ENCODE data around the gene BCL2L11.

BCL2L11 gene

DNA sequence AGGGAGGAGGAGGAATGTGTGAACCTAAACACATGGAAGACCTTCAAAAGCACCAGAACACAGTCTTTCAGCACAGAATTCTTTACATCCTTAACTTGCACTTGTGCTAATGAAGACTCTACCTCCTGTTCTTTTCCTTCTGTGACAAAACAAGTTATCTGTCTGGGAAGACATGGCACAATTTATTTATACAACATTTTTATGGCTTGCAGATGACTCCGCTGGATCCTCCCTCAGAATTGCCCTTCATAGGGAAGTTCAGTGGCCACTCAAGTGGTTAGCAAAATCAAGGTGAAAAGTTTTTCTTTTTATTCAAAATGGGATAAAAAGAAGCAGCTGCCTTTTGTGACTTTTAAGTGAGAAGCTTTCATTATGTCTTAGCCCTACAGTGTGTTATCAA lies 21.4 kb downstream of the BCL2L11 start:
- TF ChIP-seq, protein P1, sequence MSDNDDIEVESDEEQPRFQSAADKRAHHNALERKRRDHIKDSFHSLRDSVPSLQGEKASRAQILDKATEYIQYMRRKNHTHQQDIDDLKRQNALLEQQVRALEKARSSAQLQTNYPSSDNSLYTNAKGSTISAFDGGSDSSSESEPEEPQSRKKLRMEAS (IDR thresholded peaks at IDR 0.05; ENCODE audit: low read depth, low read length): no peak
- TF ChIP-seq POLR2A (IDR thresholded peaks at IDR 0.05; ENCODE audit: extremely low read depth, insufficient read length) (no peak), MYC (IDR thresholded peaks at IDR 0.05; ENCODE audit: low read depth, low read length) (no peak)
- TF ChIP-seq, protein P2, sequence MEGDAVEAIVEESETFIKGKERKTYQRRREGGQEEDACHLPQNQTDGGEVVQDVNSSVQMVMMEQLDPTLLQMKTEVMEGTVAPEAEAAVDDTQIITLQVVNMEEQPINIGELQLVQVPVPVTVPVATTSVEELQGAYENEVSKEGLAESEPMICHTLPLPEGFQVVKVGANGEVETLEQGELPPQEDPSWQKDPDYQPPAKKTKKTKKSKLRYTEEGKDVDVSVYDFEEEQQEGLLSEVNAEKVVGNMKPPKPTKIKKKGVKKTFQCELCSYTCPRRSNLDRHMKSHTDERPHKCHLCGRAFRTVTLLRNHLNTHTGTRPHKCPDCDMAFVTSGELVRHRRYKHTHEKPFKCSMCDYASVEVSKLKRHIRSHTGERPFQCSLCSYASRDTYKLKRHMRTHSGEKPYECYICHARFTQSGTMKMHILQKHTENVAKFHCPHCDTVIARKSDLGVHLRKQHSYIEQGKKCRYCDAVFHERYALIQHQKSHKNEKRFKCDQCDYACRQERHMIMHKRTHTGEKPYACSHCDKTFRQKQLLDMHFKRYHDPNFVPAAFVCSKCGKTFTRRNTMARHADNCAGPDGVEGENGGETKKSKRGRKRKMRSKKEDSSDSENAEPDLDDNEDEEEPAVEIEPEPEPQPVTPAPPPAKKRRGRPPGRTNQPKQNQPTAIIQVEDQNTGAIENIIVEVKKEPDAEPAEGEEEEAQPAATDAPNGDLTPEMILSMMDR (IDR thresholded peaks at IDR 0.05; ENCODE audit: low read depth, low read length): no peak
- no peak overlapping the region for H3K4me3 ChIP-seq (ENCODE audit: low read depth, low read length)
- no peak for DNase-seq (ENCODE audit: low read depth)

DNA sequence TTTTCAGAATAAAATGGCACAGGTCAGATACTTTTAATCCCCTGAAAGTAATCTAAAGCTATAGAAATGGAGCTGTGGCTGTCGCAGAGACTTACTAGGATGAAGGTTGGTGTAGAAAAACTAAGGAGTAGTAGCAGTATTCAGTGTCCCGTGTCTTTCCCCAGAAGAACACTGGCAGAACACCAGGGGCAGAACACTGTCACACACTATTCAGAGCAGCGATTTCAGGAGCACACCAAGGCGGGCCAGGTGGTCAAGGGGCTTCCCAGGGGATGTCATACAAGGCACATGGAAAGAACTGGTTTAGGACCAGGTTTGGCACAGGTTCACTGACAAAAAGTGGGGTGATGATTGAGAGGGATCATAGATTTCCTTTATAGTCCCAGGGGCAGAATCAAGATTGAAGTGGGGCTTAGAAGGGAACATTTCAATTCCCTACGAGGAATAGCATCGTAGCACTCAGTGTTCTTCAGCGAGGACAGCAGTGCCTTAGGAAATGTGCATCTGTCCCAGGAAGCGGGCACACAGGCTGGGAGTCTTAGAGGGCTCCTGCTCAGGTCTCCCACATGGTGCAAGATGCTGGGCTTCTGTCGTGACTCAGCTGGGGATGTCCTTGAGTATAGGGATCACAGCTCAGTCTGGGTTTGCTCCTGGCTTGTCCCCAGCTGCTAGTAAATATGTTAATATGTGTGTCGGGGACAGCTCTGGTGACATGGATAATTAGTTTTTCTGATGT lies 22.6 kb downstream of the BCL2L11 start:
- TF ChIP-seq, protein P2 (IDR thresholded peaks at IDR 0.05; ENCODE audit: low read depth, low read length): no peak
- TF ChIP-seq MYC (IDR thresholded peaks at IDR 0.05; ENCODE audit: low read depth, low read length) (no peak), POLR2A (IDR thresholded peaks at IDR 0.05; ENCODE audit: extremely low read depth, insufficient read length) (no peak)
- TF ChIP-seq, protein P1 (IDR thresholded peaks at IDR 0.05; ENCODE audit: low read depth, low read length): no peak
- H3K4me3 ChIP-seq (ENCODE audit: low read depth, low read length): no peak overlapping the region
- DNase-seq (ENCODE audit: low read depth): no peak

DNA sequence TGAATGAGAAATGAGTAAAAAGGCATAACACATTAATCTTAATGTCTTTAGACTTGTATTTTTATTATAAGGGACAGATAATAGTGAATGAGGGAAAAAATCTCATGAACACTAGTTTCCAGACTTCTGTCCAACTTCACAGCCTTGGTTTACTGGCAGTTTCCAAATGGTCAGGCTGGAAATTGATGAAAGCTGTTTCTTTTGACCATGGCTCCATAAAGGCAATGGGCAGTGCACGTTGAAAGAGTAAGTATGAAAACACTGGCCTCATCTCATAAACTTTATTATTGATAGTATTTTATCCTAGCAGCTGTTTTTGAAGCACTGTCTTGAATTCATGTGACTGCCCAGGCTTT lies 23.1 kb downstream of the BCL2L11 start:
- no peak overlapping the region for H3K4me3 ChIP-seq (ENCODE audit: low read depth, low read length)
- TF ChIP-seq, protein P2 (IDR thresholded peaks at IDR 0.05; ENCODE audit: low read depth, low read length): no peak
- TF ChIP-seq, protein P1 (IDR thresholded peaks at IDR 0.05; ENCODE audit: low read depth, low read length): no peak
- TF ChIP-seq POLR2A (IDR thresholded peaks at IDR 0.05; ENCODE audit: extremely low read depth, insufficient read length): no peak
- TF ChIP-seq MYC (IDR thresholded peaks at IDR 0.05; ENCODE audit: low read depth, low read length): no peak
- DNase-seq (ENCODE audit: low read depth): no peak

DNA sequence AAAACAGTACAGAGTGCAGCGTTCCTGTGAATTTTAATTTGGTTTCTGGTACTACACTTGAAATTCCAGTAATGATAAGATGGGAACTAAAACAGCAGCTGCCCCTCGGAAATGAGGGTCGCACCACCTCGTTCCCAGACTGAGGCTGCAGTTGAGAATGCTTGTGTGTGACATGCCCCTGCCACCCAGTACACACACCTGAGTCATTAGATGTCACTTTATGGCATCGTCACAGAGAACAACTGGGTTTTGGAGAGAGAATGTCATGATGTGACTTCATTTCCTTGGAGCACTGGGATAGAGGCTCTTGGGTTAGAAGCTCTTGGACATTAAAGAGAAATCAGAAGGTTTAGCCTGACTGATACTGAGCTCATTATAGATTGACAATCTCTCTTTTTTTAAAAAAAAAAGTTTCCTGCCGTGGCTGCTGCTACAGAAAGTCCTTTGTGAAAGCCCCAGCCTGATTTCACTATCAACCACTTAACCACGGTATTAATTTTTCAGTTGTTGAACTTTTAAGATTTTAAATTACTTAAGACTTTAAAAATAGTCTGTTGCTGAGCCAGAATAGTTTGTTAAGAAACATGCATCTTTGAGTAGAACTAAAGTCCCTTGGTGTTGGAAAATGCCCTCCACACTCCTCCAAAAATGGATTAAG lies 24.5 kb downstream of the BCL2L11 start:
- TF ChIP-seq, protein P1 (IDR thresholded peaks at IDR 0.05; ENCODE audit: low read depth, low read length): no peak
- TF ChIP-seq, protein P2 (IDR thresholded peaks at IDR 0.05; ENCODE audit: low read depth, low read length): no peak
- no peak for TF ChIP-seq MYC (IDR thresholded peaks at IDR 0.05; ENCODE audit: low read depth, low read length)
- no peak for TF ChIP-seq POLR2A (IDR thresholded peaks at IDR 0.05; ENCODE audit: extremely low read depth, insufficient read length)
- H3K4me3 ChIP-seq (ENCODE audit: low read depth, low read length): no peak overlapping the region
- no peak for DNase-seq (ENCODE audit: low read depth)

DNA sequence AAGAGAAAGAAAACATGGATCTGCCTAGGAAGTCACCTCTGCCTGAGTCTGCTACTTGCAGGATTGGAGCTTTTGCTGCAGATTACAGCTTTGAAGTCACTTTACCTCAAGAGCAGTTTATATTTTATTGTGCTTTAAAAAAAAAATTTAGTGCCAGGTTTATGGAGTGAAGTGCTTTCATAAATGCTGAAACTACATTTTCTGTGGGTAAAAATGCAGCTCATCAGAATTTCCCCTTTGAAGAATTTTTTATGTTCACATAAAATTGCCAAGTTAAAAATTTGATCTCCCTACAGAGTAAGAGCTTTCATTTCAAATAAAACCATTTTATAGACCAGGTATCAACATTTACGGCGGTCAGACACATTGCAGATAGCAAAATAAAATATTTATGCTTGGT lies 25.2 kb downstream of the BCL2L11 start:
- H3K4me3 ChIP-seq (ENCODE audit: low read depth, low read length): no peak overlapping the region
- TF ChIP-seq, protein P1 (IDR thresholded peaks at IDR 0.05; ENCODE audit: low read depth, low read length): no peak
- no peak for TF ChIP-seq MYC (IDR thresholded peaks at IDR 0.05; ENCODE audit: low read depth, low read length)
- TF ChIP-seq POLR2A (IDR thresholded peaks at IDR 0.05; ENCODE audit: extremely low read depth, insufficient read length): no peak
- TF ChIP-seq, protein P2 (IDR thresholded peaks at IDR 0.05; ENCODE audit: low read depth, low read length): no peak
- DNase-seq (ENCODE audit: low read depth): no peak

Measured in NB4 (cell line).